Stimulated activated CD4-positive, alpha-beta T cell treated with anti-CD3 and anti-CD28 coated beads, TNF-alpha, amount 100 ng/mL, for 1 hour (primary cell): ENCODE measurements around the gene NUP133.
"Not testable (repeated sequence)": the region's sequence is repeated elsewhere in the genome, so short reads cannot be mapped to it uniquely, and the experiment has no call there.

Source experiments
- DNase-seq, 3 donors: peaks; one replicate each; pipeline ENCODE4 v3.0.0-alpha.2; 2020; ENCODE audit warnings: low read depth in 3 of 3, low spot score in 1 of 3

The NUP133 gene

DNA sequence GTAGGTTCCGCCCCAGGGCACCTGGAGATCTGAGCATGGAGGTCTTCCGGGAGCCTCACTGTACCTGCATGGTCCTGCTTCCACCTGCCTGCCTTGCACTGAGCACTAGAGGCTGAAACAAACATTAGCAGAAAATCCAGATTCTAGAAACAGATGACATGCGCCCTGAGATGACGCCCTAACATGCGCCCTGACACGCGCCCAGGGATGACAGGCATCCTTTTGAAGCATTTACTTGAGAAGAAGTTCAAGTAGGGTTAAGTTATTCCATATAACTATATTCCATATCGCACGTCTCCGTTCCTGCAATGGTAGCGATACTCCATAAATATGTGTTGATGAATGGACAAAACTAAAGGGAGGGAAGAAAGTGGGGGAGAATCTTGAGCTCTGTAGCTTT lies 87.9 kb downstream of the NUP133 start:
- DNase-seq: no peak

- not testable (repeated sequence) for DNase-seq
Measured at GRCh38 chr1:229418586-229418985, 89.6 kb downstream of the NUP133 start.

DNA sequence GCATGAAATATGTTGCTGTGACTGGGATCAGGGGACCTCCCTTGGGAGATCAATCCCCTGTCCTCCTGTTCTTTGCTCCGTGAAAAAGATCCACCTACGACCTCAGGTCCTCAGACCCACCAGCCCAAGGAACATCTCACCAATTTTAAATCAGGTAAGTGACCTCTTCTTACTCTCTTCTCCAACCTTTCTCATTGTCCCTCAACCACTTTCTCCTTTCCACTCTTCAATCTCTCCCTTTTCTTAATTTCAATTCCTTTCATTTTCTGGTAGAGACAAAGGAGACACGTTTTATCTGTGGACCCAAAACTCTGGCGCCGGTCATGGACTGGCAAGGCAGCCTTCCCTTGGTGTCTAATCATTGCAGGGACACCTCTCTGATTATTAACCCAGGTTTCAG lies 95.3 kb downstream of the NUP133 start:
- DNase-seq: not testable (repeated sequence)

GRCh38 chr1:229412056-229412455 lies 96.1 kb downstream of the NUP133 start:
- no peak for DNase-seq

DNA sequence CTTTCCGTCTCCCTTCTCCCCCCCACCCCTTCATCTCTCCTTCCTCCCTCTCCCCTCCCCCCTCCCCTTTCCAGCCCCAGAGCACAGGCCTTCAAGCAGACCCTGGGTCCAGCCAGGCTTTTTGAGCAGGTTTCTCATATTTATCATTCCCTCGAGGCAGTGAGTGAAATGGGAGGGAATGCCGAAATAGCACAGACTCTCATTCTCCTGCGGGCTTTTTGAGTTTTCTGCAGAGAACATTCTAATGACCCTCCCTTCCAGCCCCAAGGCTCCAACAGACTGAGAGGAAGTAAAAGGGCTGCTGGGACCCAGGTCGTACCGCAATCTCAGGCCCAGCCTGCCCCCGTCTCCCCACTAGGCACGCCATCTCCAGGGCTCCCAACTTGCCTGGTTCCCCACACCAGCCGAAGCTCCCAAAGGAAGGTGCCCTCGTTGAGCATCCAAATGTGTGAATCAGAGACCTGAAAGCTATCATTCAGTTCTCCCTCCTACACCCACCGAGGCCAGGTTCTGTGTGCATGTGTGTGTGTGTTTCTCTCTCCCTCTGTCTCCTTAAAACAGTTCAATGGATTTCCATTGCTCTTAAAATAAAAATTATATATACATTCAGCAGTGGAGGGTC lies 96.6 kb downstream of the NUP133 start:
- no peak for DNase-seq

DNA sequence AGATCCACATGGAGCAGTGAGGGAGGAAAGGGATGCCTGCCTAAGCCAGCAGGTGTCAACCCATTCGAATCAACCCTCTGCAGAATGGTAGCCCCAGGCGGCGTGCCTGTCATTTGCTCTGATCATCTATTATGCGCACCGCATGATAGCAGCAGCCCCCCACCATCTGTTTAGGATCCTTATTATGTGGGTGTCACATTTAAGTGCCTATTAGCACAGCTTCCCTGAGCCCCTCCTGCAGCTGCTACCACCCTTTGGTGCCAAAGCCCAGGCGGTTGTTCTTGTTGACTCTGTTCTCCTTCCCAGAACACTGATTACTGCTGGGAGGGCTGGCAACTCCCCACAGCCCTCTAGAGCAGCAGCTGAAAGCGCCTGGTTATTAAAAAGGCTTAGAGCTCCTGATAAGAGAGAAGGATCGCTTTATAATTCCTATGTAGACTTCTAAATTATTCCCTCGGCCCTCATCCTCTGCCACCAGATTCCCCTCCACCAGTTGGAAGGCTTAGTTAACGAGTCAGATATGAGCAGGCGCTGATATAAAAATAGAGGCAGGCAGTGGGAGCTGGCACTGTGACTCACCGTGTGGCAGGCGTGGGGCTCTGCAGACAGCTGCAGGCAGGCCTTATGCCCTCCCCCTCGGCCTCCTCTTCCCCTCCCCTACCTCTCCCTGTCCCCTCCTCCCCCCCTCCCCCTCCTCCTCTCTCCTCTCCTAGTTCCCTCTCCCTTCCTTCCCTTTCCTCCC lies 97.3 kb downstream of the NUP133 start:
- DNase-seq: no peak

DNA sequence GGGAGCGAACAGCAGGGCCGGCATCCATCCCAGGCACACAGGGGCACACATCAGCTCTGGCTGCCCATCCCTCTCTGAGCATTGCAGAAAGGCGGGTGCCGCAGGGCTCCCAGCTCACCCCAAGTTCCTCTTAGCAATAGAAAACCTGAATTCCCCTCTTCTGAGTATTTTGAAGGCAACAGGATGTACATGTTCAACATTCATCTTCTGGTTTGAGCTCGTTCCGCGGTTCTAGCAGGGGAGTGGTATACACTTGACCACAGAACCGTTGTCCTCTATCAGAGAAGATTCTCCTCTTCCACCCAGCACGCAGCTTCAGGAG lies 97.8 kb downstream of the NUP133 start:
- no peak for DNase-seq

GRCh38 chr1:229409616-229410369 lies 98.3 kb downstream of the NUP133 start:
- no peak for DNase-seq

- DNase-seq: no peak
Measured at GRCh38 chr1:229408458-229409037, 99.6 kb downstream of the NUP133 start.

DNA sequence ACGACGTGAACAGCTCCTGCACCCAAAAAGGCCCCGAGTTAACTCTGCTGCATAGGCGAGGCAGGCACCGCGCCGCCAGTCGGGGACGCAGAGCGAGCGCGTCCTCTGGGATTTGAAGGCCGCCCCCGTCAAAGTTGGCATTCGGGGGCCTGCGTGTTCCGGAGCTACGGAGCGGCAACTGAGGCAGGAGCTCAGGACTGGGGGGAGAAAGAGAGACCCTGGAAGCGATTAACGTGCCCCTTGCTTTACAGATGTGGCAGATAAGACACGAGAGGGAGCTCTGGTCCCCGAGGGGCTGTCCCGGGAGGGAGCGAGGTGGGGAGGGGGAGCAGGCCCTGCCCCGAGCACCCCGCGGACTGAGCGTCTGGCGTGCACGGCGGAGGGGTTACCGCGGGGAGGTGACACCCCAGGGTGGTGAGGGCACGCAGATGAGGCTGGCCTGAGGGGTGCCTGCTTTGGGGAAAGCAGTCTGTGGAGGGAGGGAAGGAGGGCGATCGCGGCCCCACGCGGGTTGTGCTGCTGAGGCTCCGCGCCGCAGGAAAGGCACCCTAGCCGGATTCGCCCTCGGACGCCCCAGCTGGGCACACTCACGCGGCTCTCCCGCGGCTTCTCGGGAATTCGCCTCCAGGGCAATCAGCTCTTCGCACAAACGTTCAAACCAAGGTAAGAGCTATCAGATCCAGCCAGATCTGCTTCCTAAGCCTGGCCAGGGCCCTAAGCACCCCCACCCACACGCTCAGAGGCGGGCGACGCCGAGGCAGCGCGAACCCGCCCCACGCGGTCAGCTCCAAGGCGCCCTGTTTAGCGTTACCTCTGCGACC lies 100.7 kb downstream of the NUP133 start:
- no peak for DNase-seq

GRCh38 chr1:229406798-229407197 lies 101.3 kb downstream of the NUP133 start:
- DNase-seq: no peak

DNA sequence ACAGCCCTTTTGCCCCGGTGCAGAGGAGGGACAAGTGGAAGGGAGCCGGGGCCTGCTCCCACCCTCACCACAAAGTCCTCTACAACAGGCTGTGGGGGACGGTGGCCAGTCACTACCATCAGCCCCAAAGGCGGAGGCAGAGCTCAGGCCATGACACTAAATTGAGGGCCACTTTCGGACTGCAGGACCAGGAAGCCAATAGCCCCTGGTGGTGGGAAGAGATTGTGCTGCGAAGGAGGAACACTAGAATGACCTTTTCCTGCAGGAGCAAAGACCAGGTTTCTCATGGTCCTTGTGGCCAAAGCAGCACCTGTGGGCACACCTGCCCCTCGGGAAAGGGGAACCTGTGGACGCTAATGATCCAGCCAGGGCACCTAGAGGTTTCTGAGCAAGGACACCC lies 104.6 kb downstream of the NUP133 start:
- DNase-seq: no peak

DNA sequence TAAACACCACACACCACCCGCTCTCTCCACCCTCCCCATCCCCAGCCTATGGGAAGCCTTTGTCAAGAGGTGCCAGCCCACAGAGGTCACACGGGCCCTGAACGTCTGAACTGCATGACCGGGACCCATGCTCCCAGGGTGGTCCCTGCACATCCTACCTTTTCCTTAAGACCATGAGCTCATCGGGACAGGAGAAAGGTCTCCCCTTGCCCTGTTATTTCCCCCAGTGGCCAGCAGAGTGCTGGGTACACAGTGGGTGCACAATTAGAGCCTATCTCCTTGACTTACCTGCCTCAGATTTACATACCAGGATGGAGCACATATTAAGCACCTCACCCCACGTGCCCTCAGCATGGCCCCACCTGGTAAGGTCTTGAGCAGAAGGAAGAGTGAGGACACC lies 105.1 kb downstream of the NUP133 start:
- no peak for DNase-seq

- DNase-seq: not testable (repeated sequence)
Measured at GRCh38 chr1:229402329-229402728, 105.8 kb downstream of the NUP133 start.

DNA sequence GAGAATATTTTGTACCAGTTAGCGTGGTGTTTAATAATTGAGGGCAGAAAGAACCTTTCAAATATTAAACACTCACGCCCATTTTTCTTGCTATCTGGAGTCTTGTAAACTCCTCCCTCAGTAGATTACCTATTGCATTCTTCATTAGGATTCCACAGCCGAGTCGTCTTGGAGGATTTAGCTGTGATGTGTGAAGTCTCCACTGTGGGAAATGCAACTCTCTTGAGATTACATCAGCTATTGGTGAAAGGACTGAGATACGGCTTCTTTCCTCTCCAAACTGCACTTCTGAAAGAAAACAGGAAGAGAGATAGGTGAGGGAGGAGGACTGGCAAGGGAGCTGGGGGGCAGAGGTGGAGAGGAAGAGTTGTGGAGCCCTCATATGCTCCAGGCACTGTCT lies 110.4 kb downstream of the NUP133 start:
- no peak for DNase-seq

- DNase-seq: no peak
Measured at GRCh38 chr1:229396585-229397206, 111.4 kb downstream of the NUP133 start.

DNA sequence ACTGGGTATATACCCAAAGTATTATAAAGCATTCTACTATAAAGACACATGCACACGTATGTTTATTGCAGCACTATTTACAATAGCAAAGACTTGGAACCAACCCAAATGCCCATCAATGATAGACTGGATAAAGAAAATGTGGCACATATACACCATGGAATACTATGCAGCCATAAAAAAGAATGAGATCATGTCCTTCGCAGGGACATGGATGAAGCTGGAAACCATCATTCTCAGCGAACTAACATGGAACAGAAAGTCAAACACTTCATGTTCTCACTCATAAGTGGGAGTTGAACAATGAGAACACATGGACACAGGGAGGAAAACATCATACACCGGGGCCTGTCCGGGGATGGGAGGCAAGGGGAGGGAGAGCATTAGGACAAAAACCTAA lies 113.6 kb downstream of the NUP133 start:
- DNase-seq: not testable (repeated sequence)

GRCh38 chr1:229392936-229393335 lies 115.2 kb downstream of the NUP133 start:
- DNase-seq: no peak
